Measurements from ENCODE around the gene PARD6B.
"Not testable (repeated sequence)": the region's sequence is repeated elsewhere in the genome, so short reads cannot be mapped to it uniquely, and the experiment has no call there.

Gene PARD6B

DNA sequence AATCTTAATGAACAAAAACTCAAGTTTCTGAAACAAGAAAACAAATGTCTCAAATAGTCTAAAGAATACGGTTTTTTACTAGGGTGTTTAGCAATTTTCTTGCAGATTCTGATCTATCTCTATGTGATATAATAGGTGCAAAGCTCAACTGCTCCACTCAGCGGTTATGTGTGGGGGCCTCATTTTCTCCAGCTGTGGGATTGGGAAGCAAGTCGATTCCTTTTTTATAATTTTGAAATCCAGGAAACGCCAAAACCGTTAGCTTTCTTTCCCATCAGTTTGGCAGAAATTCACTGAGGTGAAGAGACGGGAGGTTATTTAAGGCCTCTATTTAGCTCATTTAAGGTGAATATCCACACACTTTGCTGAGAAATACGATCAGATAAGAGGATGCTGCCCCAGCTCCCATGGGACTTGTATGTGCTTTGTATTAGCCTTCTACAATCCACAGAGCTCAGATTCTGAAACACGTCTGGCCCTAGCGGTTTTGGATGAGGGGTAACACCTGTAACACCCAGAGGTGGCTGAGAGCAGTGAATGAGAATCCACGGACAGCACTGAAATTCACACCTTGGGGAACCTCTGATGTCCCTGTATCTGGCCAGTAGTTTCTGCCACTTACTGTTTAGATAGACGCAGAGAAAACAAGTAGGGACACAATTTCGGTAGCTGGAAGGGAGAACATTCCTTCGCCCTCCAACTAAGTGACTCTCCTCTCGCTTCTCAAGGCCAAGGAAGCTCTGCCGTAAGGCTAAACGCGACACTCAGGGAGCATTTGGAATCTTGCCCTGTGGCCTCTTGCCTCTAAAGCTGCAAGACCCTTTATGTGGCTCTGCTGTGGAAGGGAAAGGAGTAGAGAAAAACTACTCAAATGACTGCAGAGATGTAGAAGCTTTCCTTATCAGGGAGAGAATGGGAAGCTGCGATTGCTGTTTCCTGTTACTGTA lies 56.9 kb downstream of the PARD6B start:
- ChIA-PET CTCF (interaction anchor here (0.8 to 10.5 kb wide), 8 partner anchors 9 to 518 kb away, joined by 3 to 220 read pairs (median 6); partner anchors contain the start of gene ADNP), POLR2A (interaction anchor here (0.7 kb wide), 1 partner anchor 79 kb away, joined by 4 read pairs; no protein-coding TSS in a partner anchor)

GRCh38 chr20:50789968-50790650 lies 58.7 kb downstream of the PARD6B start:
- POLR2A ChIA-PET, result interaction anchor here (1.3 kb wide), 1 partner anchor 168 kb away, joined by 5 read pairs; the partner anchor contains the start of gene DPM1
- no peak for DNase-seq (ENCODE audit: extremely low spot score)
- CTCF ChIA-PET, result interaction anchor here (0.8 to 10.5 kb wide), 32 partner anchors 9 to 601 kb away, joined by 3 to 220 read pairs (median 4); partner anchors contain the start of genes ADNP, DPM1 and MOCS3
- no peak for TF ChIP-seq CTCF (IDR thresholded peaks at IDR 0.05; ENCODE audit: control extremely low read depth, extremely low read depth, low read depth, missing control alignments)

More for the DNA sequence above, 56.9 kb downstream of the PARD6B start:
- DNase-seq (ENCODE audit: extremely low spot score), result no peak
- no peak for TF ChIP-seq CTCF (IDR thresholded peaks at IDR 0.05; ENCODE audit: control extremely low read depth, extremely low read depth, low read depth, missing control alignments)

DNA sequence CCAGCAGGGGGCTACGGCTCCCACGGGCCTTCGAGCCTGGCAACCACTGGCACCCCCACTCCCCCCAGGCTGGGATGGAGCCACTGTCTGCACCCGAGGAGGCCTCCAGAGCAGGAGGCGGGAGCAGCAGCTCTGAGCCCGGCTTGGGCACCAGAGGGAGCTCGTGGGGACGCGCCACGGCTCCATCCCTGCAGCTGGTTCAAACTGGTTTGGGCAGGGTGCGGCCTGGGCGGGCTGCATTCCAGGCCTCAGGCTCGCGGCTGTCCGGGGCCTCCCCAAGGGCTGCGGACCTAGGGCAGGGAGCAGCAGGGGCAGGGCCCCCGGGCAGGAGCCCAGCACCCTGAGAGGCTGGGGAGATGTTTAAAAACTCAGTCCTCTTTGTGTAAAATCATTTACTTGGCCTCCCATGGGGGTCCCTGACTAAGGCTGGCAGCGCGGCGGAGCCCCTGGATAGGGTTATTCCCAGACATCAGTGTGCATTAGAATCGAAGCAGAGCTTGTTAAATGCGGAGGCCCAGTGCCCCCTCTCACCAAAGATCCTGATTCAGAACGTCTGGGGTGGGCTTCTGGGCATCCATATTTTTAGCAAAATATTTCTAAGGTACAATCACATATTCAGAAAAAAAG lies 59.4 kb downstream of the PARD6B start:
- peak; percentile 90 for DNase-seq (ENCODE audit: extremely low spot score)
- CTCF ChIA-PET, result interaction anchor here (0.8 to 10.5 kb wide), 35 partner anchors 10 to 601 kb away, joined by 3 to 220 read pairs (median 4); partner anchors contain the start of genes ADNP, DPM1 and MOCS3

GRCh38 chr20:50792708-50793574 lies 61.6 kb downstream of the PARD6B start:
- POLR2A ChIA-PET, result interaction anchor here (0.6 kb wide), 5 partner anchors 53 to 751 kb away, joined by 3 to 4 read pairs (median 3); partner anchors contain the start of gene ADNP
- CTCF ChIA-PET, result interaction anchor here (0.6 to 10.5 kb wide), 17 partner anchors 10 to 514 kb away, joined by 3 to 220 read pairs (median 20); partner anchors contain the start of genes ADNP, DPM1 and MOCS3
- TF ChIP-seq CTCF (IDR thresholded peaks at IDR 0.05; ENCODE audit: control extremely low read depth, extremely low read depth, low read depth, missing control alignments), result no peak
- no peak for DNase-seq (ENCODE audit: extremely low spot score)

More for the DNA sequence above, 59.4 kb downstream of the PARD6B start:
- peak; percentile 92 for TF ChIP-seq CTCF (IDR thresholded peaks at IDR 0.05; ENCODE audit: control extremely low read depth, extremely low read depth, low read depth, missing control alignments)
- POLR2A ChIA-PET, result interaction anchor here (1.3 kb wide), 1 partner anchor 167 kb away, joined by 5 read pairs; the partner anchor contains the start of gene DPM1

DNA sequence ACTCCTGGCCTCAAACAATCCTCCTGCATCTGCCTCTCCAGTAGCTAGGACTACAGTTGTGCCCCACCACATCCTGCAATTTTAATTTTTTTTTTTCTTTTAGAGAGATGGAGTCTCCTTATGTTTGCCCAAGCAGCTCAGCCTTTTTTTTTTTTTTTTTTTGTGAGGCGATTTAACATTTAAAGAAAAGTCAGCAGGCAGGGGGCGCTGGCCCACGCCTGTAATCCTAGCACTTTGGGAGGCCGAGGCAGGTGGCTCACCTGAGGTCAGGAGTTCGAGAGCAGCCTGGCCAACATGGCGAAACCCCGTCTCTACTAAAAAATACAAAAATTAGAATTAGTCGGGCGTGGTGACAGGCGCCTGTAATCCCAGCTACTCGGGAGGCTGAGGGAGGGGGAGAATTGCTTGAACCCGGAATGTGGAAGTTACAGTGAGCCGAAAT lies 62.2 kb downstream of the PARD6B start:
- DNase-seq (ENCODE audit: extremely low spot score), result not testable (repeated sequence)
- POLR2A ChIA-PET, result interaction anchor here (0.6 kb wide), 5 partner anchors 53 to 750 kb away, joined by 3 to 4 read pairs (median 3); partner anchors contain the start of gene ADNP
- CTCF ChIA-PET, result interaction anchor here (0.6 to 10.5 kb wide), 26 partner anchors 8 to 513 kb away, joined by 3 to 220 read pairs (median 10); partner anchors contain the start of genes ADNP, DPM1 and MOCS3
- peak; percentile 64 for TF ChIP-seq CTCF (IDR thresholded peaks at IDR 0.05; ENCODE audit: control extremely low read depth, extremely low read depth, low read depth, missing control alignments)
